H9 (cell line): ENCODE results near the gene NCKAP5. TPM values are rescaled to one million over a fixed set of nuclear protein-coding genes. Genes with fewer than 3 reads are reported as not detected.

Source experiments
- DNase-seq: peaks from one replicate; pipeline ENCODE4 v3.0.0-alpha.2; 2017
- H2AFZ ChIP-seq: one replicate; pipeline ENCODE4 v1.6.1; 2013; ENCODE audit warnings: mild to moderate bottlenecking, low read length, control low read depth, moderate library complexity
- H2AK5ac ChIP-seq: 2 replicates; pipeline ENCODE4 v1.6.1; 2013; ENCODE audit warnings: low read length, control low read depth, mixed read lengths; ENCODE audit not compliant: insufficient read length
- H2BK120ac ChIP-seq: one replicate; pipeline ENCODE4 v1.6.1; 2013; ENCODE audit warnings: low read depth, mild to moderate bottlenecking, low read length, control low read depth, inconsistent platforms; ENCODE audit not compliant: poor library complexity, severe bottlenecking
- H2BK12ac ChIP-seq: 2 replicates; pipeline ENCODE4 v1.6.1; 2013; ENCODE audit warnings: low read length, control low read depth, mixed read lengths, low read depth; ENCODE audit not compliant: insufficient read length
- H2BK15ac ChIP-seq: 2 replicates; pipeline ENCODE4 v1.6.1; 2013; ENCODE audit warnings: low read depth, low read length, control low read depth
- H2BK20ac ChIP-seq: one replicate; pipeline ENCODE4 v1.6.1; 2013; ENCODE audit warnings: low read depth, mild to moderate bottlenecking, low read length, control low read depth, inconsistent platforms; ENCODE audit not compliant: poor library complexity, severe bottlenecking
- H2BK5ac ChIP-seq: 2 replicates; pipeline ENCODE4 v1.6.1; 2013; ENCODE audit warnings: low read length, control low read depth, mixed read lengths; ENCODE audit not compliant: insufficient read length
- H3K14ac ChIP-seq: 2 replicates; pipeline ENCODE4 v1.6.1; 2013; ENCODE audit warnings: low read length, control low read depth; ENCODE audit not compliant: insufficient read depth
- H3K18ac ChIP-seq: 2 replicates; pipeline ENCODE4 v1.6.1; 2013; ENCODE audit warnings: low read depth, mild to moderate bottlenecking, mixed read lengths, low read length, control low read depth; ENCODE audit not compliant: insufficient read length
- H3K23ac ChIP-seq: 2 replicates; pipeline ENCODE4 v1.6.1; 2013; ENCODE audit warnings: low read length, control low read depth, mixed read lengths, low read depth; ENCODE audit not compliant: insufficient read length
- H3K23me2 ChIP-seq: 2 replicates; pipeline ENCODE4 v1.6.1; 2013; ENCODE audit warnings: low read depth, mild to moderate bottlenecking, mixed read lengths, low read length, control low read depth; ENCODE audit not compliant: insufficient read length, poor library complexity, severe bottlenecking
- H3K27ac ChIP-seq: 2 replicates; pipeline ENCODE4 v1.5.1; 2013; ENCODE audit warnings: low read length, control low read depth, mixed read lengths, low read depth; ENCODE audit not compliant: insufficient read length
- H3K27me3 ChIP-seq: 2 replicates; pipeline ENCODE4 v1.6.1; 2013; ENCODE audit warnings: low read length, control low read depth, inconsistent platforms; ENCODE audit not compliant: insufficient read depth
- H3K4ac ChIP-seq: 2 replicates; pipeline ENCODE4 v1.6.1; 2013; ENCODE audit warnings: low read depth, mild to moderate bottlenecking, control low read depth, inconsistent platforms, low read length, moderate library complexity
- H3K4me1 ChIP-seq: 2 replicates; pipeline ENCODE4 v1.6.1; 2013; ENCODE audit warnings: low read length, control low read depth, inconsistent platforms; ENCODE audit not compliant: insufficient read depth
- H3K4me2 ChIP-seq: 2 replicates; pipeline ENCODE4 v1.6.1; 2013; ENCODE audit warnings: low read length, control low read depth, mixed read lengths; ENCODE audit not compliant: insufficient read length, insufficient read depth
- H3K56ac ChIP-seq: 2 replicates; pipeline ENCODE4 v1.6.1; 2013; ENCODE audit warnings: low read depth, mild to moderate bottlenecking, mixed read lengths, low read length, control low read depth; ENCODE audit not compliant: insufficient read length
- H3K79me1 ChIP-seq: 2 replicates; pipeline ENCODE4 v1.6.1; 2013; ENCODE audit warnings: low read depth, mild to moderate bottlenecking, moderate library complexity, low read length, control low read depth, inconsistent platforms; ENCODE audit not compliant: insufficient read depth, poor library complexity, severe bottlenecking
- H3K79me2 ChIP-seq: 2 replicates; pipeline ENCODE4 v1.6.1; 2013; ENCODE audit warnings: low read length, control low read depth, inconsistent platforms; ENCODE audit not compliant: insufficient read depth
- H3K9ac ChIP-seq: 2 replicates; pipeline ENCODE4 v1.6.1; 2013; ENCODE audit warnings: low read length, control low read depth, mixed read lengths; ENCODE audit not compliant: insufficient read length; ENCODE audit errors: extremely low read depth
- H3K9me3 ChIP-seq: one replicate; pipeline ENCODE4 v1.6.1; 2013; ENCODE audit warnings: low read depth, low read length, inconsistent platforms; ENCODE audit not compliant: control insufficient read depth
- H3T11ph ChIP-seq: one replicate; pipeline ENCODE4 v1.6.1; 2013; ENCODE audit warnings: mild to moderate bottlenecking, low read length, control low read depth, inconsistent platforms
- H4K20me1 ChIP-seq: one replicate; pipeline ENCODE4 v1.6.1; 2013; ENCODE audit not compliant: control insufficient read depth, insufficient read length, insufficient read depth
- H4K5ac ChIP-seq: 2 replicates; pipeline ENCODE4 v1.6.1; 2013; ENCODE audit warnings: low read depth, mild to moderate bottlenecking, mixed read lengths, low read length, control low read depth; ENCODE audit not compliant: insufficient read length
- H4K8ac ChIP-seq: replicated peaks from 2 replicates; pipeline ENCODE4 v1.6.1; 2013; ENCODE audit warnings: low read length, control low read depth, mixed read lengths, low read depth; ENCODE audit not compliant: insufficient read length
- H4K91ac ChIP-seq: 2 replicates; pipeline ENCODE4 v1.6.1; 2013; ENCODE audit warnings: low read depth, mild to moderate bottlenecking, moderate library complexity, mixed read lengths, low read length, control low read depth; ENCODE audit not compliant: insufficient read length
- H3K27ac Mint-ChIP-seq, 3 experiments: 2 replicates in 2 of 3; 3 replicates in 1 of 3; pipeline ENCODE4 v1.8.0; 2020 to 2021; ENCODE audit warnings: mixed read lengths in 3 of 3, mild to moderate bottlenecking in 1 of 3, moderate library complexity in 1 of 3
- H3K27me3 Mint-ChIP-seq: 2 replicates; pipeline ENCODE4 v1.8.0; 2021; ENCODE audit warnings: low read depth, mild to moderate bottlenecking, moderate library complexity, mixed read lengths
- H3K36me3 Mint-ChIP-seq, 3 experiments: 2 replicates in 2 of 3; 3 replicates in 1 of 3; pipeline ENCODE4 v1.8.0; 2020 to 2021; ENCODE audit warnings: low read depth in 3 of 3, mixed read lengths in 3 of 3; ENCODE audit not compliant: insufficient read depth in 1 of 3
- H3K4me1 Mint-ChIP-seq, 2 experiments: 2 replicates each; pipeline ENCODE4 v1.8.0; 2020; ENCODE audit warnings: mixed read lengths in 2 of 2
- H3K4me3 Mint-ChIP-seq, 2 experiments: 2 replicates in 1 of 2; 3 replicates in 1 of 2; pipeline ENCODE4 v1.8.0; 2020 to 2021; ENCODE audit warnings: mild to moderate bottlenecking in 2 of 2, mixed read lengths in 2 of 2, moderate library complexity in 1 of 2
- H3K9me3 Mint-ChIP-seq, 2 experiments: 2 replicates in 1 of 2; 3 replicates in 1 of 2; pipeline ENCODE4 v1.8.0; 2020; ENCODE audit warnings: mild to moderate bottlenecking in 2 of 2, mixed read lengths in 2 of 2, moderate library complexity in 1 of 2
- WGBS: extraction: QIAGEN DNeasy Blood & Tissue Kit; methylation state at CpG from one replicate; pipeline ENCODE4 v1.1.7; 2013; ENCODE audit warnings: missing lambda C conversion rate, low lambda C conversion rate, mixed read lengths; ENCODE audit not compliant: insufficient read length; ENCODE audit errors: extremely low coverage; 5-methylcytosine and 5-hydroxymethylcytosine counted together
- total RNA-seq: library from RNA; stranded (reverse); gene quantifications from 2 replicates; pipeline ENCODE4 v1.2.1, GENCODE V29; 2021
- TF ChIP-seq, protein P1 (sequence below): fragments of 200-600 bp; sonication (generic); conservative IDR thresholded peaks from 3 replicates; pipeline ENCODE4 v1.8.0; 2021; ENCODE audit warnings: antibody characterized with exemption, mild to moderate bottlenecking

NCKAP5 gene
- total RNA-seq, 1 experiment from 2014 or later: 0.26 TPM

DNA sequence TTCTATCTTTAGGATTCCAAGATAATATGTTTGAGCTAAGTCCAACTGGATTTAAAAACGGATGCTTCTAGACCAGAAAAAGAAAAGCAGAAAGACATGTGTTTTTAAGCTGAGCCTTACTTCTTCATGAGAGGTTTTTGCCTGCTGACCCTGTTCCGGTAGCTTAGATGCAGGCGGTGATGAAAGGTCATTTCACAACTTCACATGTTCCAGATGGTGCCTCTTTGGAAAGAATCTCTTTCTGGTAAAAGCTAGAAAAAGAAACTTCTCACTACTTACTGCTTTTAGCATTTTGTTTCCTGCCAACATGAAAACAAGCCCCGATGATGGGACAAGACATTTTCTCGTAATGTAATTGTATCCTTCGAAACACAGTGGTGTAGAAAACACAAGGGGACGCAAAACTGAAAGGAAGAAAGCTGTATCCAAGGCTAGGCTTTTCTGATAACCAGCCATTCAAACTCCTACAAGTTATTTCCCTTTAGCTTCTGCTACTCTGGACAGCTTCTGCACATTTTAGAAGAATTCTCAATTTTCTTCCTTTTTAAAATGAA, 490.9 kb downstream of the NCKAP5 start:
- H2BK15ac ChIP-seq: no peak overlapping the region
- H2BK20ac ChIP-seq: no peak overlapping the region
- H3K18ac ChIP-seq: no peak overlapping the region
- H3K4me3 Mint-ChIP-seq: no peak overlapping the region
- no peak overlapping the region for H3T11ph ChIP-seq
- H3K23ac ChIP-seq: no peak overlapping the region
- H3K4me1 ChIP-seq: no peaks in the 10 kb centered on the region
- no peak overlapping the region for H3K14ac ChIP-seq
- H2AFZ ChIP-seq: no peak overlapping the region
- H3K27ac ChIP-seq: no peak overlapping the region
- no peak for DNase-seq
- no peak overlapping the region for H4K91ac ChIP-seq
- peaks cover 0 to 5% (median 0%) of the 10 kb centered on the region in 3 experiments; a peak in 1 of 7 replicates for H3K36me3 Mint-ChIP-seq
- no peak overlapping the region for H4K5ac ChIP-seq
- no peaks in the 10 kb centered on the region for H3K4me1 Mint-ChIP-seq
- H4K20me1 ChIP-seq: no peaks in the 10 kb centered on the region
- no peak overlapping the region for H3K4me2 ChIP-seq
- TF ChIP-seq, protein P1, sequence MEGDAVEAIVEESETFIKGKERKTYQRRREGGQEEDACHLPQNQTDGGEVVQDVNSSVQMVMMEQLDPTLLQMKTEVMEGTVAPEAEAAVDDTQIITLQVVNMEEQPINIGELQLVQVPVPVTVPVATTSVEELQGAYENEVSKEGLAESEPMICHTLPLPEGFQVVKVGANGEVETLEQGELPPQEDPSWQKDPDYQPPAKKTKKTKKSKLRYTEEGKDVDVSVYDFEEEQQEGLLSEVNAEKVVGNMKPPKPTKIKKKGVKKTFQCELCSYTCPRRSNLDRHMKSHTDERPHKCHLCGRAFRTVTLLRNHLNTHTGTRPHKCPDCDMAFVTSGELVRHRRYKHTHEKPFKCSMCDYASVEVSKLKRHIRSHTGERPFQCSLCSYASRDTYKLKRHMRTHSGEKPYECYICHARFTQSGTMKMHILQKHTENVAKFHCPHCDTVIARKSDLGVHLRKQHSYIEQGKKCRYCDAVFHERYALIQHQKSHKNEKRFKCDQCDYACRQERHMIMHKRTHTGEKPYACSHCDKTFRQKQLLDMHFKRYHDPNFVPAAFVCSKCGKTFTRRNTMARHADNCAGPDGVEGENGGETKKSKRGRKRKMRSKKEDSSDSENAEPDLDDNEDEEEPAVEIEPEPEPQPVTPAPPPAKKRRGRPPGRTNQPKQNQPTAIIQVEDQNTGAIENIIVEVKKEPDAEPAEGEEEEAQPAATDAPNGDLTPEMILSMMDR: no peak
- H3K56ac ChIP-seq: no peak overlapping the region
- H4K8ac ChIP-seq: no peak overlapping the region
- H3K9me3 Mint-ChIP-seq: no peaks in the 10 kb centered on the region; a peak in 1 of 5 replicates
- no CpG with 5 or more reads among the region's 7 CpGs for WGBS
- H3K9ac ChIP-seq: no peak overlapping the region
- H3K27me3 ChIP-seq: no peaks in the 10 kb centered on the region
- no peaks in the 10 kb centered on the region for H3K23me2 ChIP-seq
- H2BK5ac ChIP-seq: no peak overlapping the region
- no peak overlapping the region for H2AK5ac ChIP-seq
- H2BK12ac ChIP-seq: no peak overlapping the region
- H2BK120ac ChIP-seq: no peak overlapping the region
- no peak overlapping the region for H3K4ac ChIP-seq
- no peaks in the 10 kb centered on the region for H3K27me3 Mint-ChIP-seq
- no peak overlapping the region for H3K27ac Mint-ChIP-seq
- no peaks in the 10 kb centered on the region for H3K79me1 ChIP-seq
- H3K79me2 ChIP-seq: no peaks in the 10 kb centered on the region
- no peaks in the 10 kb centered on the region for H3K9me3 ChIP-seq
